Panc1 (cell line): Measurements from ENCODE around the gene LRRC63.

Experiments used
- CTCF ChIP-seq: fragments of 450-650 bp; IDR thresholded peaks from 2 replicates; pipeline ENCODE4 v1.5.1; 2017; ENCODE audit warnings: mild to moderate bottlenecking
- POLR2AphosphoS5 ChIP-seq: IDR thresholded peaks from 2 replicates; pipeline ENCODE4 v1.6.1; 2012; ENCODE audit warnings: mild to moderate bottlenecking, low read depth, low read length, moderate library complexity
- REST ChIP-seq, 2 experiments: IDR thresholded peaks; 2 replicates each; pipeline ENCODE4 v1.6.1; 2011 to 2012; ENCODE audit warnings: low read depth in 2 of 2, control low read depth in 1 of 2, low read length in 1 of 2, mild to moderate bottlenecking in 1 of 2, moderate library complexity in 1 of 2; ENCODE audit not compliant: insufficient read depth in 1 of 2

GRCh38 chr13:46295491-46296114, 83.9 kb downstream of the LRRC63 start:
- TF ChIP-seq CTCF (no peak), POLR2AphosphoS5 (no peak), REST (IDR thresholded peaks at IDR 0.05; ENCODE audit: insufficient read depth in 1 of 2, low read depth in 2 of 2, low read length in 1 of 2) (no peak)
